Mucosa of stomach (tissue), 1 donor: ENCODE measurements around the gene ARPC3.
"Not testable (repeated sequence)": the region's sequence is repeated elsewhere in the genome, so short reads cannot be mapped to it uniquely, and the experiment has no call there.

Experiments
- H3K27me3 ChIP-seq: one replicate; pipeline ENCODE4 v1.7.0; 2013; ENCODE audit warnings: mild to moderate bottlenecking, low read length; ENCODE audit not compliant: control insufficient read depth, insufficient read depth
- H3K36me3 ChIP-seq: one replicate; pipeline ENCODE4 v1.7.0; 2013; ENCODE audit warnings: low read length; ENCODE audit not compliant: control insufficient read depth, insufficient read depth
- H3K4me1 ChIP-seq: one replicate; pipeline ENCODE4 v1.7.0; 2013; ENCODE audit warnings: mild to moderate bottlenecking, low read length; ENCODE audit not compliant: control insufficient read depth, insufficient read depth
- H3K4me3 ChIP-seq: one replicate; pipeline ENCODE4 v1.7.0; 2013; ENCODE audit warnings: low read length
- H3K9ac ChIP-seq: one replicate; pipeline ENCODE4 v1.7.0; 2013; ENCODE audit warnings: mild to moderate bottlenecking, low read length, moderate library complexity
- H3K9me3 ChIP-seq: one replicate; pipeline ENCODE4 v1.7.0; 2013; ENCODE audit warnings: mild to moderate bottlenecking, low read length, moderate library complexity; ENCODE audit not compliant: control insufficient read depth
- donor health status: Pancreatic carcinoma.

Gene ARPC3

DNA sequence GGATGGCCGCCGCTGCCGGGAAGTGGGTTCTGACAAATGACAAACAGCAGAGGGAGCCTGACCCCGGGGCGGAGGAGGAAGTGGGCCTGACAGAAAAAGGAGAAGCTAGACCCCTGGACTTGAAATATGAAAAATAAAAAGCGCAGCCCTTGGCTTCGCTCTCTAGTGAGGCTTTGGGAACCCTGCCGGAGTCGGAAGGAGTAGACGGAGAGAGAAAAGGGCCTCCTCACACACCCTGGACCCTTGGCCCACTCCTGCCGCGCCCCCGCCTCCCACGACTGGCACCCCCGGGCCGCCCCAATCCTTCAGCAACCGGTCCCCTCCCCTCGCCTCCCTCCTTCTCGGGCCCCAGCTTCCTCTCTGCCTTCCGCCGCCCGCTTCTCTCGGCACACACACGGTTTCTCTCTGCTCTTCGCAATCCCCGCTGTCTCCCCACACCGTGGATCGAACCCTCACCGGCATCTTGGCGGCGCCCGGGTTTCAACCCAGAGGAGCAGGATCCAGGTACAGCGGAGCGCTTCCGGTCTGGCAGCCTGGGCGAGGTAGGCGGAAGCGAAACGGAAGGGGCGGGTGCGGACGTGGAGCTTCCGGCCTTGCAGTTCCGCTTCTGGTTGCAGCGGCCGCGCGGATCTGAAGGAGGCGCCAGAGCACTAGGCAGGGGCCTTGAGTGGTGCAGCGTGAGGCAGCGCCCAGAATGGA, at the start of gene ARPC3:
Gene ARPC3, minus strand, starts transcription at position 539 of the 699 bp plus-strand sequence. Its CDS starts 77 bp downstream, at position 462.
- peak within 1 kb of the TSS; percentile 99 for H3K9ac ChIP-seq
- H3K4me3 ChIP-seq = peak within 1 kb of the TSS; percentile 73
- H3K9me3 ChIP-seq = no peaks in the 10 kb centered on the region
- no peaks in the 10 kb centered on the region for H3K27me3 ChIP-seq
- no peaks in the 10 kb centered on the region for H3K4me1 ChIP-seq
- H3K36me3 ChIP-seq = no peaks in the 10 kb centered on the region

DNA sequence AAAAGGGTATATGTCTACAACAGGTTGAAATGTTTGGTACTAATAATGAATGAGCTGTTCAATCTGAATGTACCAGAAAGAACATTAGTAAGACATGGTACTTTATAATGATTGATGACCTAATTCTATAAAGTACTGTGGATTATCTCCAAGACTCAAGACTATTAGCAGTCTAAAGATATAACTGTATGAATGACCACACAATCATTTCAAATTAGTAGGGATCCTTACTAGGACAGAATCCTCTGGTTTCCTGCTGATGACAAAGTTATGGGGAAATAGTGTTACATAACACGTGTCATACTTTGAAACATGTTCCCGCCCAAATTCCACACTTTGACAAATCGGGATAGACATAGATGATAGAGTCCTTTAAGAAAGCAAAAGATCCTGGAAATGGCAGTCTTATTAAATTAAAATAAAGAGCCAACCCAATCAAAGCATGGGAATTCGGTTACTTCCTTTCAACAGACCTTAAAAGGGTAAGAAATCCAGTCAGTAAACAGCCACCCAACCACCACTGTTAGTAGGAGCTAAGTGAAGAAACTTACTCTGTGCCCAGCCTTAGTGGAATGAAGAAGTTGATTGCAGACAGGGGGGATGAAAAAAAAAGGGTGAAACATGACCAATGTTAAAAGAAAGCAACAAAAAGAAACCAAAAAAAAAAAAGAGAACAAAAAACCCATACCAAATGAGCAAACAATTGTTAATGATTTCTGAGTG, 49.0 kb upstream of the ARPC3 start:
- H3K9ac ChIP-seq = no peak overlapping the region
- no peaks in the 10 kb centered on the region for H3K36me3 ChIP-seq
- no peak overlapping the region for H3K4me3 ChIP-seq
- peaks cover 17% of the 10 kb centered on the region for H3K4me1 ChIP-seq
- no peaks in the 10 kb centered on the region for H3K9me3 ChIP-seq
- no peaks in the 10 kb centered on the region for H3K27me3 ChIP-seq

DNA sequence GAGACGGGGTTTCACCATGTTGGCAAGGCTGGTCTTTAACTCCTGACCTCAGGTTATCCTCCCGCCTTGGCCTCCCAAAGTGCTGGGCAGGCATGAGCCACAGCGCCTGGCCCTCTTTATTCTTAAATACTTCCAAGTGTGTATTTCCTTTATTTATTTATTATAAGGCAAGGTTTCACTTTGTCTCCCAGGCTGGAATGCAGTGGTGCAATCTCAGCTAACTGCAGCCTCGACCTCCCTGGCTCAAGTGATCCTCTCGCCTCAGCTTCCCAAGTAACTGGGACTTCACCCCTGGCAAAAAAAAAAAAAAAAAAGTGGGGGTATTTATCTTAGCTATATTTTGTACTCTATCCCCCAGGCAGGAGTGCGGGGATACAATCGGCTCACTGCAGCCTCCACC, 25.3 kb upstream of the ARPC3 start:
- Histone ChIP-seq H3K9ac (no peak overlapping the region), H3K36me3 (no peaks in the 10 kb centered on the region), H3K9me3 (no peaks in the 10 kb centered on the region), H3K4me3 (no peak overlapping the region), H3K27me3 (no peaks in the 10 kb centered on the region), H3K4me1 (no peaks in the 10 kb centered on the region)

DNA sequence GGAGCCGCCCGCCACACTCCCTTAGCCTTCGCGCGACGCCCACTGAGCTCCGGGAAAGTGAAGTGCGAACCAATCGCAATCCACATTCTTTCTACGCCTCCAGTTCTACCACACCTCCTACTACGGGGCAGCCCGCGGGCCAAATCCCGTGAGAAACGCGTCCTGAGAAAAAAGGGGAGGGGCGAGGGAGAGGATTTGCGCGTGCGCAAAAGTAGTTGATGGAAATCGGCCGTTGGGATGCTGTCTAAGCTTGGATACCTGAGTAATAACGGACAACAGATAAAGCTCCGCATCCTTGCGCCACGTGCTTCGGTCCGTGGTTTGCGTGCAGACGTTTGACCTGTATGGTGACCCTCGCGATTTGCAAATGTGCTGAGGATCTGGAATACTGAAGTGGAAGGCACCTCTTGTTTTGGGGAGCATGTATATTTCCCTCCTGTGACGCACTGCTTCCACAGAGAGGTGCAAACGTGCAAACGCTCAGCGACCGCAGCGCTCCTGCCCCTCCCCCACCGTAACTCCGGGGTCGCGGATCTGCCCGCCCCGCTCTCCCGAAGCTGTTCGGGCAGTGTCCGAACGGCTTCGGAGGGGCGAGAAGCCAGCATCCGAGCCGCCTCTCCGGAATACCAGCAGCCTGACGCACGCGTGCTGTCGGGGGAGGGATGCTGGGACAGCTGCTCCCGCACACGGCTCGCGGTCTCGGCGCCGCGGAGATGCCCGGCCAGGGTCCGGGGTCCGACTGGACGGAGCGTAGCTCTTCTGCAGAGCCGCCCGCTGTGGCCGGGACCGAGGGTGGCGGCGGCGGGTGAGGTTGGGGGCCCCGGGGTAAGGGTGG, 18.3 kb upstream of the ARPC3 start, which contains the start of the genes FAM216A and GPN3:
Gene FAM216A, plus strand, starts transcription at position 632 of the 835 bp plus-strand sequence. Its CDS starts 31 bp downstream, at position 663.
Gene GPN3, minus strand, starts transcription at position 44 of the 835 bp plus-strand sequence. CDS start 54 bp downstream, outside the sequence.
- Histone ChIP-seq H3K27me3 (no peaks in the 10 kb centered on the region), H3K9ac (peak within 1 kb of the TSS; percentile 73), H3K9me3 (no peaks in the 10 kb centered on the region), H3K4me3 (peak within 1 kb of the TSS; percentile 90), H3K36me3 (no peaks in the 10 kb centered on the region), H3K4me1 (no peaks in the 10 kb centered on the region)

DNA sequence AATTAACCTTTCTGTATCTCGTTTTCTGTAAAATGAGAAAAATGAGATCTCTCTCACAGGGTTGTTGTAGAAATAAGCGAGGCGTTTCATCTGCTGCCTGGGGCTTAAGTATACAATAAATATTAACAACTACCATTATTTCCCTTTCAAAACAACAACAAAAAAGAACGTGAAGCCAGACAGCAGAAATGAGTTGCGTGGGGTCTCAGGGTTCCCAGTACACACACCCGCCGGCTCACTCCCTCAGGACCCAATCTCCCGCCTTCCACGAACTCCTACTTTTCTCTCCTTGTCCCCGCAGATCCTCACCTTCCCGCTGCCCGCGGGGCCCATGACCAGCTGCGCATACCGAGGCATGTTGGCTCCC, 17.7 kb upstream of the ARPC3 start:
- peak overlapping the region; percentile 73 for H3K9ac ChIP-seq
- H3K27me3 ChIP-seq = no peaks in the 10 kb centered on the region
- no peaks in the 10 kb centered on the region for H3K9me3 ChIP-seq
- no peaks in the 10 kb centered on the region for H3K36me3 ChIP-seq
- peak overlapping the region; percentile 90 for H3K4me3 ChIP-seq
- H3K4me1 ChIP-seq = no peaks in the 10 kb centered on the region

DNA sequence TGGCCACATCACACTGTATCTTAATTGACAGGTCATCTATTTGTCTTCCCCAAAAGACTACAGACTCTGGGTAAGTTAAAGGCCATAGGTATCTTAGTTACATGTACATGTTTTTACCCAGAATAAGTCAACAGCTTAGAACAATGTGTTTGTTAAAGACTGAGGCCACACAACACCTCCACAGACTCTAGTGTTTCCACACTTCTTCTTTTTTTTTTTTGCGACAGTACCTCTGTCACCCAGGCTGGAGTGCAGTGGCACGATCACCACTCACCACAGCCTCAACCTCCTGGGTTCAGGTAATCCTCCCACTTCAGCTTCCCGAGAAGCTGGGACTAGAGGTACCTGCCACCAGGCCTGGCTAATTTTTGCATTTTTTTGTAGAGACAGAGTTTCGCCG, 16.7 kb upstream of the ARPC3 start:
- Histone ChIP-seq H3K4me1 (no peaks in the 10 kb centered on the region), H3K27me3 (no peaks in the 10 kb centered on the region), H3K4me3 (no peak overlapping the region), H3K9ac (no peak overlapping the region), H3K36me3 (no peaks in the 10 kb centered on the region), H3K9me3 (no peaks in the 10 kb centered on the region)

DNA sequence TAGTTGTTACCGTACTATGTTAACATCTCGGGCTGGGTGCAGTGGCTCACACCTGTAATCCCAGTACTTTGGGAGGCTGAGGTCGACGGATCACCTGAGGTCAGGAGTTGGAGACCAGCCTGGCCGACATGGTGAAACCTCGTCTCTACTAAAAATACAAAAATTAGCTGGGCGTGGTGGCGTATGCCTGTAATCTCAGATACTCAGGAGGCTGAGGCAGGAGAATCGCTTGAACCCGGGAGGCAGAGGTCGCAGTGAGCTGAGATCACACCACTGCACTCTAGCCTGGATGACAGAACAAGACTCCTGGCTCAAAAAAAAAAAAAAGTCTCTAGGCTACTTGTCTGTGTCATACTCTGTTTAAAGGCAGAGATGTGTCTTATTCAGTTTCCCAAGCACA, 15.6 kb upstream of the ARPC3 start:
- not testable (repeated sequence) for H3K27me3 ChIP-seq

DNA sequence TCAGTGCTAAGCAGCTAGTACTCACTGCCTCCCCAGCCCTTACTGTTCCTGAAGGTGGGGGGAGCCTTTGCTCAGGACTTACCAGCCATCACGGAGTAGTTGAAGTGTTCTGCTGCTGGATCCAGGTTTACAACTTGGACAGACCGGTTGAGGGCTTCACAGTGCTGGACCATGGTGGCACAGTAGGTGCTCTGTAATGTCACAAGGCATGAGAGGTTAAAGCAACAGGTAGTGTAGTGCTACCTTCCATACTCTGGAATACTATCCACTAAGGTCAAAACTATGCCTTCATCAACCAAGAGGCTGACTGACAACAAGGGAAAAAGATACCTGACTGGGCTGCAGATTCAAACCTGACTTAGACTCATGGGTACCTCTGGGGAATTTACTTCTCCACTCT, 14.9 kb upstream of the ARPC3 start:
- Histone ChIP-seq H3K9me3 (no peaks in the 10 kb centered on the region), H3K36me3 (no peaks in the 10 kb centered on the region), H3K4me3 (no peak overlapping the region), H3K4me1 (no peaks in the 10 kb centered on the region), H3K9ac (no peak overlapping the region), H3K27me3 (no peaks in the 10 kb centered on the region)

More for the DNA sequence above, 15.6 kb upstream of the ARPC3 start:
- H3K9ac ChIP-seq, H3K4me3 ChIP-seq, H3K4me1 ChIP-seq, H3K36me3 ChIP-seq, H3K9me3 ChIP-seq: not testable (repeated sequence)

DNA sequence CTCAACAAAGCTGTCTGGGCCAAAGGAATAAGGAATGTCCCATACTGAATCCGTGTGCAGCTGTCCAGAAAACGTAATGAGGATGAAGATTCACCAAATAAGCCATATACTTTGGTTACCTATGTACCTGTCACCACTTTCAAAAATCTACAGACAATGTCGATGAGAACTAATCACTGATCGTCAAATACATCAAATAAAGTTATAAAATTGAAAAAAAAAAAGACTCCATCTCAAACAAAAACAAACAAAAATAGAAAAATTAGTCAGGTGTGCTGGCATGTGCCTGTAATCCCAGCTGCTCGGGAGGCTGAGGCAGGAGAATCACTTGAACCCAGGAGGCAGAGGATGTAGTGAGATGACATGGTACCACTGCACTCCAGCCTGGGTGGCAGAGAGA, 11.1 kb upstream of the ARPC3 start:
- H3K9ac ChIP-seq, H3K36me3 ChIP-seq, H3K9me3 ChIP-seq, H3K4me3 ChIP-seq, H3K27me3 ChIP-seq, H3K4me1 ChIP-seq: not testable (repeated sequence)

DNA sequence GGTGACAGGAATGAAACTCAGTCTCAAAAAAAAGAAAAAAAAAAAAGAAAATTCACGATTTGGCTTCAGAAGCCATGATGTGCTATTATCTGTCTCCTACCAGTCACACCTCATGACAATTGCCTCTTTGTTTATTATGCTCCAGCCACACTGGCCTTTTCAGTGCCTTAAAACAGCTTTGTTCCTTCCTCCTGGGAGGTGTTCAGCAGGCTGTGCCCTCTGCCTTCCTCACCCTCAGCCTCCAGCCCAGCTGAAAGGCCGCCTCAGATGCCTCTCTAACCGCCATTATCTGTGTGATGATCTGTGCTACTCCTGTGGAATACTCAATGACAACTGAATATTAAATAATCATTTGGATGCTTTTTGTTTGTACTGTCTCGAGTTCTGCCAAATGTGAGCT, 8.6 kb upstream of the ARPC3 start:
- no peaks in the 10 kb centered on the region for H3K27me3 ChIP-seq
- no peak overlapping the region for H3K9ac ChIP-seq
- H3K36me3 ChIP-seq = no peaks in the 10 kb centered on the region
- H3K4me3 ChIP-seq = no peak overlapping the region
- no peaks in the 10 kb centered on the region for H3K9me3 ChIP-seq
- no peaks in the 10 kb centered on the region for H3K4me1 ChIP-seq

DNA sequence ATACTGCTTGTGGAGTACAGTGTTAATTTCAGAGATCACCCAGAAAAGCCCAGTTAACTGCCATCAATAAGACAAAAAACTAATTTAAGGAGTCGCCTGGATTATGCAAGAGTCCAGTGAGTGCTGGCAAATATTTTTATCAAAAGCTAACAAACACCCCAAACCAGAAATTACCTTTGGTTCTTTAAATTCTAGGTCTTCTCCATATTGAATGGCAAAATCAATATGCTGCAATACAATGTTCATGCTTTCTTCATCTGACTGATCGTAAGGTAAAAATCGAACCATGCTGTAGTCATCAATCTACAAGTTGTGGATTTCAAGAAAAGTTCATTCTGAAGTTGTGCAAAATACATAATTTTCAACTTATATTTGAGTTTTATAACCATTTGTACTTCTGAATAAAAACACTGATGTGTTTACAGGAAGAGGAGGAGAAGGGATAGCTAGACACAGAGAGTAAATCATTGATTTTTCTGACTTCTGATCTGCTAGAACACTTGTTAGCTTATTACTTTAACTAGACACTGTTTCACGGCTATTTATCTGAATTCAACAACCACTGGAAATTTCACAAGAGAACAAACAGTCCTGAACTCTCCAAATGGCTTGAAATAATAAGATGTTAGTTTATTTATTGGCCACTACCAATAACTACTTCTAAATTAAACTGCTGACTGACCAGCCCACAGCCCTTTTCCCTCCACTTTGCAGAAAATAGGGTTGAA, 3.6 kb upstream of the ARPC3 start:
- no peak overlapping the region for H3K4me3 ChIP-seq

More for the DNA sequence above, 3.6 kb upstream of the ARPC3 start:
- H3K36me3 ChIP-seq = no peaks in the 10 kb centered on the region
- H3K27me3 ChIP-seq = no peaks in the 10 kb centered on the region
- no peaks in the 10 kb centered on the region for H3K4me1 ChIP-seq
- no peak overlapping the region for H3K9ac ChIP-seq
- H3K9me3 ChIP-seq = no peaks in the 10 kb centered on the region
